ENCODE measurements around the gene GPRC5B.

GPRC5B gene

DNA sequence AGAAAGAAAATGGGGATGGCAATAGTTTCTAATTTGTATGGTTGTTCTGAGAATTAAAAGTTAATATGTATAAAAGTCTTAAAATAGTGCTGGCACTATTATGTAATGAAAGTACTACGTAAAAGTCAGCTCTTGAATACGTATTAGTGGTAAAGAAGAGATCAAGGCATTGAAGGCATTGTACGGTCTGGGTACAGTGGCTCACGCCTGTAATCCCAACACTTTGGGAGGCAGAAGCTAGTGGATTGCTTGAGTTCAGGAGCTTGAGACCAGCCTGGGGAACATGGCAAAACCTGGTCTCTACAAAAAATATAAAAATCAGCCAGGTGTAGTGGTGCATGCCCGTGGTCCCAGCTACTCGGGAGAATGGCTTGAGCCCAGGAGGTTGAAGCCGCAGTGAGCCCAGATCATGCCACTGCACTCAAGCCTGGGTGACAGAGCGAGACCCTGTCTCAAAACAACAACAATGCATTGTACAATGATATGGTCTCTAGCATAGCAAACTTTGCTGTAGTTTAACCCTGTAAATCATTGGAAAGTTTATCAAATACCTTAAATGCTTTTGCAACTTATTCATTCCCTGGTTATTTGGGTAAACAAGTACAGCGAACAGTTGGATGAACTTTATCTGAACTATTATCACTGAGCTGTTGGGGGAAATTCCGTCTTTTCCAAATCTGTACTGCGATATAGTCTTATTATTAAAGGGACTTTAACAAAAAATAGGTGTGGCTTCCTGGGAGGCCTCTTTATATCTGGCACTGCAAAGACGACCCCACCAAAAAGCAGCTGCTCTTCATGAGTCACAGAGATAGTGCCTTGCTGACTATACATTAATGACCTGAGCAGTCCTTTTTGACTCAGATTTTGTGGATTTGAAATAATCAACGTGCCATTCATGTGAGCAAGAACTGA is 73.6 kb downstream of the GPRC5B start:
- no peak for DNase-seq (ENCODE audit: low spot score)

GRCh38 chr16:19809693-19810092 is 75.0 kb downstream of the GPRC5B start:
- DNase-seq (ENCODE audit: low spot score) = no peak

DNA sequence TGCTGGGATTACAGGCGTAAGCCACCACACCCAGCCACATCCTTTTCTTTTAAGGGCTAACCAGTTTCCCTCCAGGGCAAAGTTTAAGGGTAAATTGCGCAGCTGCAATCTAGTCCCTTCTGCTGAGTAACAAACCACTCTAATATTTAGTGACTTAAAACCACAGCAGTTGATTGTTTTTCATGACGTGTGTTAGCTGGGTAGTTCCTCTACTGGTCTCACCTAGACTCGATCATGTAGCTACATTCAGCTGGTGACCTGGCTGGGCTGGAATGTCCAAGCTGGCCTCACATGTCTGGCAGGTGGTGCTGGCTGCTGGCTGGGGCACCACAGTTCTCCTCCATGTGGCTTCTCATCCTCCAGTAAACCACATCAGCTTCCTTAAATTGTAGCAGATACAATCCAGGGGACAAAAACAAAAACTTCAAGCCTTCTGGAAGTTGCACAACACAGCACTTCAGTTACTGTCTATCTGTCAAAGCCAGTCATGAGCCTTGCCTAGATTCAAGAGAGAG is 75.5 kb downstream of the GPRC5B start:
- no peak for DNase-seq (ENCODE audit: low spot score)

- no peak for DNase-seq (ENCODE audit: low spot score)
Observed at GRCh38 chr16:19808061-19808641, 76.5 kb downstream of the GPRC5B start.

All from cerebellar cortex (tissue), 1 donor.